WTC11 (cell line): Measurements from ENCODE around the gene APLN. TPM values are rescaled to one million over a fixed set of nuclear protein-coding genes. Genes with fewer than 3 reads are reported as not detected.
A peak's percentile ranks its signal among the peaks of the same experiment; 100 is the strongest.

Experiments used
- ATAC-seq: fragments of 200-7000 bp; cut with Tn5 transposase; 2 replicates; pipeline ENCODE4 v1.10.0; 2021; ENCODE audit warnings: mild to moderate bottlenecking, moderate library complexity
- CTCF ChIA-PET: fragments of 300-600 bp; sonication (Branson Sonifier 250); formaldehyde crosslinking; loops from one replicate; lab custom pipeline; 2021; ENCODE audit warnings: antibody characterized with exemption; lab: Charles Lee
- POLR2A ChIA-PET: fragments of 350-600 bp; sonication (Branson Sonifier 250); formaldehyde crosslinking; loops from one replicate; lab custom pipeline; 2021; ENCODE audit warnings: antibody characterized with exemption; lab: Charles Lee
- DNase-seq: peaks from one replicate; pipeline ENCODE4 v3.0.0; 2021; ENCODE audit warnings: low spot score
- H3K27ac Mint-ChIP-seq: 2 replicates; pipeline ENCODE4 v1.8.0; 2021; ENCODE audit warnings: mixed read lengths
- H3K27me3 Mint-ChIP-seq: 2 replicates; pipeline ENCODE4 v1.8.0; 2021; ENCODE audit warnings: low read depth, mild to moderate bottlenecking, moderate library complexity, mixed read lengths
- H3K36me3 Mint-ChIP-seq: 2 replicates; pipeline ENCODE4 v1.8.0; 2021; ENCODE audit warnings: mixed read lengths
- H3K4me1 Mint-ChIP-seq: 2 replicates; pipeline ENCODE4 v1.8.0; 2022; ENCODE audit warnings: mixed read lengths
- H3K4me3 Mint-ChIP-seq: 2 replicates; pipeline ENCODE4 v1.8.0; 2021; ENCODE audit warnings: mild to moderate bottlenecking, moderate library complexity, mixed read lengths
- H3K9me3 Mint-ChIP-seq: 2 replicates; pipeline ENCODE4 v1.8.0; 2021; ENCODE audit warnings: mixed read lengths
- AFF4 ChIP-seq: sonication (generic); formaldehyde crosslinking; IDR thresholded peaks from 2 replicates; pipeline ENCODE4 v1.8.1; 2023; ENCODE audit warnings: mild to moderate bottlenecking, missing genetic modification reagents, borderline replicate concordance
- CREB1 ChIP-seq: sonication (generic); formaldehyde crosslinking; IDR thresholded peaks from 2 replicates; pipeline ENCODE4 v1.8.0; 2023; ENCODE audit warnings: mild to moderate bottlenecking, missing genetic modification reagents
- CTCF ChIP-seq: fragments of 200-600 bp; IDR thresholded peaks from 2 replicates; pipeline ENCODE4 v1.8.0; 2022; ENCODE audit warnings: antibody characterized with exemption
- ETV6 ChIP-seq: sonication (generic); formaldehyde crosslinking; IDR thresholded peaks from 2 replicates; pipeline ENCODE4 v1.8.1; 2022; ENCODE audit warnings: mild to moderate bottlenecking, missing genetic modification reagents
- HMGA2 ChIP-seq: fragments of 250-450 bp; sonication (Bioruptor Pico); IDR thresholded peaks from 2 replicates; pipeline ENCODE4 v1.4.0; 2021; ENCODE audit warnings: mild to moderate bottlenecking, moderate library complexity
- HMGXB4 ChIP-seq: sonication (generic); formaldehyde crosslinking; IDR thresholded peaks from 2 replicates; pipeline ENCODE4 v1.8.1; 2023; ENCODE audit warnings: mild to moderate bottlenecking, moderate library complexity, missing genetic modification reagents
- KAT7 ChIP-seq: sonication (generic); formaldehyde crosslinking; IDR thresholded peaks from 2 replicates; pipeline ENCODE4 v1.8.1; 2023; ENCODE audit warnings: missing genetic modification reagents, mild to moderate bottlenecking, borderline replicate concordance
- NFE2L1 ChIP-seq: sonication (generic); formaldehyde crosslinking; IDR thresholded peaks from 2 replicates; pipeline ENCODE4 v1.8.1; 2023; ENCODE audit warnings: missing genetic modification reagents
- STAT6 ChIP-seq: sonication (generic); formaldehyde crosslinking; conservative IDR thresholded peaks from 2 replicates; pipeline ENCODE4 v1.8.1; 2023; ENCODE audit warnings: mild to moderate bottlenecking, low read depth, missing genetic modification reagents, moderate library complexity
- TEAD4 ChIP-seq: sonication (generic); formaldehyde crosslinking; IDR thresholded peaks from 2 replicates; pipeline ENCODE4 v1.8.0; 2022; ENCODE audit warnings: mild to moderate bottlenecking, missing genetic modification reagents
- USF1 ChIP-seq: sonication (generic); formaldehyde crosslinking; IDR thresholded peaks from 2 replicates; pipeline ENCODE4 v1.8.0; 2022; ENCODE audit warnings: mild to moderate bottlenecking, missing genetic modification reagents
- ZNF121 ChIP-seq: sonication (generic); formaldehyde crosslinking; IDR thresholded peaks from 2 replicates; pipeline ENCODE4 v1.8.0; 2023; ENCODE audit warnings: missing genetic modification reagents
- ZNF219 ChIP-seq: sonication (generic); formaldehyde crosslinking; IDR thresholded peaks from 2 replicates; pipeline ENCODE4 v1.8.0; 2023; ENCODE audit warnings: missing genetic modification reagents, mild to moderate bottlenecking, borderline replicate concordance
- total RNA-seq: library from RNA; stranded (reverse); gene quantifications from 3 replicates; pipeline ENCODE4 v1.2.3, GENCODE V29; 2021
- TF ChIP-seq, protein P1 (sequence below): sonication (generic); formaldehyde crosslinking; IDR thresholded peaks from 2 replicates; pipeline ENCODE4 v1.8.0; 2023; ENCODE audit warnings: mild to moderate bottlenecking, missing genetic modification reagents
- TF ChIP-seq, protein P2 (sequence below): fragments of 250-450 bp; sonication (Bioruptor Pico); IDR thresholded peaks from 2 replicates; pipeline ENCODE4 v1.9.0; 2021; ENCODE audit warnings: moderate library complexity, mild to moderate bottlenecking, inconsistent platforms, borderline replicate concordance
- TF ChIP-seq, protein P3 (sequence below): sonication (generic); formaldehyde crosslinking; IDR thresholded peaks from 2 replicates; pipeline ENCODE4 v1.8.1; 2022; ENCODE audit warnings: low read depth, missing genetic modification reagents, borderline replicate concordance

Gene APLN
- total RNA-seq, 1 experiment from 2014 or later = 4.2 TPM

DNA sequence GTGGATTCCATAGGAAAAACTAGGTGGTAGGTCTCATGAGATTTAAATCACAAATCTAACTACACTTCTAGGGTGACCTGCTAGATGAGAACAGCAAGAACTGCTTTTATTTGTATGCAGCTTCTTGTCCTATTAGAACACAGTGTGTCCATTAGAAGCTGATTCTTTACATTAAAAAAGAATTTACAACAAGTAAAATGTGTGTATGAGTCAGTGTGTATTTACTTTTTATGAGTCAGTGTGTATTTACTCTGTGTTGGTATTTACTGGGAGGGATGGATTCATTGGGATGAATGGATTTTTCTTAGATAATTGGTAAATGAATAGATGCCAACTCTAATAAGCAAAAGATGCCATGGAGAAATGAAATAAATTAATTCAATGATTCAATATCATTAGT, 43.4 kb upstream of the APLN start (continued):
- no peak for TF ChIP-seq TEAD4
- no peak for TF ChIP-seq CTCF

DNA sequence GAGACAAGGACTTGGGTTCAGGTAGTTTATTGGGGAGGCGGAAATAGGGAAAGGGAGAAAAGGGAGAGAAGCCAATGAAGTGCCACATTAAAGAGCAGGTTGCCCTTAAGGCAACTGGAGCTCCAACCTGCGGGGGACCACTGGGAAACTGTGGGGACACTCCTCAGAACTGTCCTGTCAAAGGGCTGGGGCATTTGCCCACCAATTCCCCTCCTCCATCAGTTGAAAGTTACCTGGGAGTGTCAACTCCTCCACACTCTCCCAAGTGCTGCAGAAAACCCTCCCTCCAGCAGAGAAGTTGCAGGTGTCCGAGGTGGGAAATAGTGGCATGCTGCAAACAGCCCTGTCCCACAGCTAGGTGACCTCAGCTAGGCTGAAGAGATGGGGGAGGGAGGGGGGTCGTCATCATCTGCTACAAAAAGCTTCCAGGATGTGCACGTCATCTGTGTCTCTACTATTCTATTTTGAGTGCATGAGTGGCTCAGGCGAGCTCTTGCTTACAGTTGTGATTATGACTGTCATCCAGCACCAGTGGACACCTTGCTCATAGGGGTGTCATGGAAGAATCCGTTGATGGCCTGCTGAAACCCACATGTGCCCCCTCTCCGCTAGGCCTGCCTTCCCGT, 42.6 kb upstream of the APLN start:
- Mint-ChIP-seq H3K27ac (peak overlapping the region; percentile 79), H3K27me3 (peaks cover 4% of the 10 kb centered on the region), H3K4me3 (peak overlapping the region; percentile 50), H3K36me3 (no peaks in the 10 kb centered on the region; the same call in 1 of the 2 replicates), H3K4me1 (peaks cover 48% of the 10 kb centered on the region), H3K9me3 (peaks cover 4% of the 10 kb centered on the region; the same call in 1 of the 2 replicates)
- POLR2A ChIA-PET = no interaction called here
- CTCF ChIA-PET = interaction anchor here (1.1 to 2.5 kb wide), 7 partner anchors 9 to 96 kb away, joined by 4 to 15 read pairs (median 4); partner anchors contain the start of gene APLN
- ATAC-seq = peak; percentile 16; the same call in 1 of the 2 replicates
- no peak for DNase-seq
- TF ChIP-seq ZNF219 (no peak), CREB1 (CRISPR knock-in tag) (no peak), ETV6 (no peak), AFF4 (CRISPR knock-in tag) (no peak), ZNF121 (CRISPR knock-in tag) (no peak), HMGA2 (no peak), KAT7 (CRISPR knock-in tag) (no peak), STAT6 (CRISPR knock-in tag) (no peak), NFE2L1 (no peak), CTCF (no peak), USF1 (no peak), HMGXB4 (CRISPR knock-in tag) (no peak)
- TF ChIP-seq, protein P1, sequence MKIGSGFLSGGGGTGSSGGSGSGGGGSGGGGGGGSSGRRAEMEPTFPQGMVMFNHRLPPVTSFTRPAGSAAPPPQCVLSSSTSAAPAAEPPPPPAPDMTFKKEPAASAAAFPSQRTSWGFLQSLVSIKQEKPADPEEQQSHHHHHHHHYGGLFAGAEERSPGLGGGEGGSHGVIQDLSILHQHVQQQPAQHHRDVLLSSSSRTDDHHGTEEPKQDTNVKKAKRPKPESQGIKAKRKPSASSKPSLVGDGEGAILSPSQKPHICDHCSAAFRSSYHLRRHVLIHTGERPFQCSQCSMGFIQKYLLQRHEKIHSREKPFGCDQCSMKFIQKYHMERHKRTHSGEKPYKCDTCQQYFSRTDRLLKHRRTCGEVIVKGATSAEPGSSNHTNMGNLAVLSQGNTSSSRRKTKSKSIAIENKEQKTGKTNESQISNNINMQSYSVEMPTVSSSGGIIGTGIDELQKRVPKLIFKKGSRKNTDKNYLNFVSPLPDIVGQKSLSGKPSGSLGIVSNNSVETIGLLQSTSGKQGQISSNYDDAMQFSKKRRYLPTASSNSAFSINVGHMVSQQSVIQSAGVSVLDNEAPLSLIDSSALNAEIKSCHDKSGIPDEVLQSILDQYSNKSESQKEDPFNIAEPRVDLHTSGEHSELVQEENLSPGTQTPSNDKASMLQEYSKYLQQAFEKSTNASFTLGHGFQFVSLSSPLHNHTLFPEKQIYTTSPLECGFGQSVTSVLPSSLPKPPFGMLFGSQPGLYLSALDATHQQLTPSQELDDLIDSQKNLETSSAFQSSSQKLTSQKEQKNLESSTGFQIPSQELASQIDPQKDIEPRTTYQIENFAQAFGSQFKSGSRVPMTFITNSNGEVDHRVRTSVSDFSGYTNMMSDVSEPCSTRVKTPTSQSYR = no peak
- TF ChIP-seq, protein P2, sequence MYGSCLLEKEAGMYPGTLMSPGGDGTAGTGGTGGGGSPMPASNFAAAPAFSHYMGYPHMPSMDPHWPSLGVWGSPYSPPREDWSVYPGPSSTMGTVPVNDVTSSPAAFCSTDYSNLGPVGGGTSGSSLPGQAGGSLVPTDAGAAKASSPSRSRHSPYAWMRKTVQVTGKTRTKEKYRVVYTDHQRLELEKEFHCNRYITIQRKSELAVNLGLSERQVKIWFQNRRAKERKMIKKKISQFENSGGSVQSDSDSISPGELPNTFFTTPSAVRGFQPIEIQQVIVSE = no peak
- TF ChIP-seq, protein P3, sequence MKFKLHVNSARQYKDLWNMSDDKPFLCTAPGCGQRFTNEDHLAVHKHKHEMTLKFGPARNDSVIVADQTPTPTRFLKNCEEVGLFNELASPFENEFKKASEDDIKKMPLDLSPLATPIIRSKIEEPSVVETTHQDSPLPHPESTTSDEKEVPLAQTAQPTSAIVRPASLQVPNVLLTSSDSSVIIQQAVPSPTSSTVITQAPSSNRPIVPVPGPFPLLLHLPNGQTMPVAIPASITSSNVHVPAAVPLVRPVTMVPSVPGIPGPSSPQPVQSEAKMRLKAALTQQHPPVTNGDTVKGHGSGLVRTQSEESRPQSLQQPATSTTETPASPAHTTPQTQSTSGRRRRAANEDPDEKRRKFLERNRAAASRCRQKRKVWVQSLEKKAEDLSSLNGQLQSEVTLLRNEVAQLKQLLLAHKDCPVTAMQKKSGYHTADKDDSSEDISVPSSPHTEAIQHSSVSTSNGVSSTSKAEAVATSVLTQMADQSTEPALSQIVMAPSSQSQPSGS (CRISPR knock-in tag) = no peak
